Testis (tissue), 3 donors: ENCODE data around the gene NEK7. TPM values are rescaled to one million over a fixed set of nuclear protein-coding genes. Genes with fewer than 3 reads are reported as not detected.

Experiments
- DNase-seq: peaks from one replicate; pipeline ENCODE4 v3.0.0-alpha.2; 2019
- H3K27ac ChIP-seq, 2 donors: fragments of 200-600 bp; sonication (generic); one replicate each; pipeline ENCODE4 v1.5.1; 2019
- H3K27me3 ChIP-seq: fragments of 200-600 bp; sonication (generic); one replicate; pipeline ENCODE4 v1.5.1; 2019
- H3K36me3 ChIP-seq: fragments of 200-600 bp; sonication (generic); one replicate; pipeline ENCODE4 v1.5.1; 2017; ENCODE audit warnings: low read depth; ENCODE audit errors: missing control alignments
- H3K4me1 ChIP-seq: fragments of 200-600 bp; sonication (generic); one replicate; pipeline ENCODE4 v1.5.1; 2019
- H3K4me3 ChIP-seq, 2 donors: fragments of 200-600 bp; sonication (generic); one replicate each; pipeline ENCODE4 v1.5.1; 2017 to 2019
- H3K9me3 ChIP-seq: fragments of 200-600 bp; sonication (generic); one replicate; pipeline ENCODE4 v1.5.1; 2017
- POLR2A ChIP-seq: fragments of 450-650 bp; IDR thresholded peaks from one replicate; pipeline ENCODE4 v1.6.1; 2017; ENCODE audit warnings: antibody characterized with exemption, mild to moderate bottlenecking, moderate library complexity
- WGBS, 2 donors: methylation state at CpG; one replicate each; pipeline ENCODE4 v1.1.5; 2018; 5-methylcytosine and 5-hydroxymethylcytosine counted together
- intact Hi-C: fragments of 100-400 bp; cut with DNase I; formaldehyde crosslinking; loops from one replicate; pipeline ENCODE4 v1.15.1; 2023; ENCODE audit warnings: low total_unique reads
- polyA plus RNA-seq: library from polyadenylated mRNA; stranded (reverse); fragments of 350-450 nt; fragmentation: Illumina TruSeq; extraction: RNeasy Lipid Tissue Mini Kit (QIAGEN cat#74804); gene quantifications from one replicate; pipeline ENCODE4 v1.2.3, GENCODE V29; 2014; ENCODE audit warnings: low read depth, low replicate concordance; ENCODE audit not compliant: insufficient read depth
- total RNA-seq, 2 donors: library from RNA; depleted of rRNA; stranded (reverse); fragments of >200 nt; gene quantifications; one replicate each; pipeline ENCODE4 v1.2.3, GENCODE V29; 2016
- TF ChIP-seq, protein P1 (sequence below), 3 experiments: fragments of 450-650 bp in 2 of 3; fragments of 200-600 bp in 1 of 3; sonication (generic) in 1 of 3; IDR thresholded peaks; one replicate each; pipeline ENCODE4 v1.5.1; 2016 to 2019; ENCODE audit warnings: antibody characterized with exemption in 3 of 3, mild to moderate bottlenecking in 2 of 3, moderate library complexity in 1 of 3

The NEK7 gene
- total and polyA plus RNA-seq, 3 donors from 2014 or later: 22.1 to 59.3 (median 59.1) TPM

DNA sequence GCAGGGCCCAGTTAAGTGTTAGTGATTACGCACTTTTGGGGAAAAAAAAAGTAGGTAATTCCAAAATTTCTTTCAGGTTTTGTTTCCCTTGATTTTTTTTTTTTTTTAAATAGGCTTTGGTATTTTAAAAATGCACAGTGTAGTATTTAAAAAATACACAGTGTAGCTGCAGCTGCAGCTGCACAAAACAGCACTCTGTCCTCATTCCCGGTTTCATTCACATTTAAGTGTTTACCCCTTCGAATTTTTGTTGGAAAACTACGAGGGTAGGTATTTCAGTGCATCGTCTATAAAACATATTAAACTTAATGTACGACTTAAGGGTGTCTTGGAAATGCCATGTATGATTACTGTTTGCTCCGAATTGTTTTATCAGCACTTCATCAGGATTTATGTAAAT, 3.4 kb downstream of the NEK7 start:
- no peak overlapping the region for H3K4me3 ChIP-seq
- intact Hi-C loops: no loop called here
- no peaks in the 10 kb centered on the region for H3K36me3 ChIP-seq
- no peaks in the 10 kb centered on the region for H3K9me3 ChIP-seq
- peak overlapping the region in 1 of 2 donors; percentile 100 for H3K27ac ChIP-seq
- DNase-seq: no peak
- no peaks in the 10 kb centered on the region for H3K27me3 ChIP-seq
- TF ChIP-seq POLR2A: no peak
- TF ChIP-seq, protein P1, sequence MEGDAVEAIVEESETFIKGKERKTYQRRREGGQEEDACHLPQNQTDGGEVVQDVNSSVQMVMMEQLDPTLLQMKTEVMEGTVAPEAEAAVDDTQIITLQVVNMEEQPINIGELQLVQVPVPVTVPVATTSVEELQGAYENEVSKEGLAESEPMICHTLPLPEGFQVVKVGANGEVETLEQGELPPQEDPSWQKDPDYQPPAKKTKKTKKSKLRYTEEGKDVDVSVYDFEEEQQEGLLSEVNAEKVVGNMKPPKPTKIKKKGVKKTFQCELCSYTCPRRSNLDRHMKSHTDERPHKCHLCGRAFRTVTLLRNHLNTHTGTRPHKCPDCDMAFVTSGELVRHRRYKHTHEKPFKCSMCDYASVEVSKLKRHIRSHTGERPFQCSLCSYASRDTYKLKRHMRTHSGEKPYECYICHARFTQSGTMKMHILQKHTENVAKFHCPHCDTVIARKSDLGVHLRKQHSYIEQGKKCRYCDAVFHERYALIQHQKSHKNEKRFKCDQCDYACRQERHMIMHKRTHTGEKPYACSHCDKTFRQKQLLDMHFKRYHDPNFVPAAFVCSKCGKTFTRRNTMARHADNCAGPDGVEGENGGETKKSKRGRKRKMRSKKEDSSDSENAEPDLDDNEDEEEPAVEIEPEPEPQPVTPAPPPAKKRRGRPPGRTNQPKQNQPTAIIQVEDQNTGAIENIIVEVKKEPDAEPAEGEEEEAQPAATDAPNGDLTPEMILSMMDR (IDR thresholded peaks at IDR 0.05): no peak
- 26 to 27% methylated on average over 7 of the region's 7 CpGs for WGBS, 2 donors
- H3K4me1 ChIP-seq: peaks cover 13% of the 10 kb centered on the region

DNA sequence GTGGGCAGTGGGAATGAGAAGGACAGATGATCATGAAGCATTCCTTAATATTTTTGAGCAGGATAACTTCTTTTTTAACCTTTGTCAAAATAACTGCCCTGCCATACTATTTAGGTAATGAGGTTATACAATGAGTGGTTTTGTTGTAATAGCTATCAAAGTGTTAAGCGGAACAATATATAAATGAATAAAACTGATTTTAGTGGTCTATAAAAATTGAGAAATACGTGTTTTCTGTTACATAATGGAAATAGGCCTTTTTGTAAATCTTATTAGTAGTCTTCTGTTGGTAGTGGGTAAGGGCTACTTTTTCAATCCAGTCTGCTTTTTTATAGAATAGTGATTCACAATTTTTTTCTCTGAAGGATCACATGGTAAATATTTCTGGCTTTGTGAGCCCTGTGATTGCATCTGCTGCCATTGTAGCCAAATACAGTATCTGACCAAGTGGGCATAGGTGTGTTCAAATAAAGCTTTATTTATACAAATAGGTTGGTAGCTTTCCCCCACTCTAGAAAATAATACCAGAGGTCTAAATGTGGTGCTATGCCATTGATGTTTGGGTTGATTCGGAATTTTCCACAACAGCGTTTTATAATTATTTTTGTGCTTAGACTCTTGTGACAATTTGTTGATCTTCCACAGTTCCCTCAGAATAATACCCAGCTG, 4.3 kb downstream of the NEK7 start:
- 87 to 88% methylated on average over 4 of the region's 4 CpGs for WGBS, 2 donors
- H3K27ac ChIP-seq: no peak overlapping the region

DNA sequence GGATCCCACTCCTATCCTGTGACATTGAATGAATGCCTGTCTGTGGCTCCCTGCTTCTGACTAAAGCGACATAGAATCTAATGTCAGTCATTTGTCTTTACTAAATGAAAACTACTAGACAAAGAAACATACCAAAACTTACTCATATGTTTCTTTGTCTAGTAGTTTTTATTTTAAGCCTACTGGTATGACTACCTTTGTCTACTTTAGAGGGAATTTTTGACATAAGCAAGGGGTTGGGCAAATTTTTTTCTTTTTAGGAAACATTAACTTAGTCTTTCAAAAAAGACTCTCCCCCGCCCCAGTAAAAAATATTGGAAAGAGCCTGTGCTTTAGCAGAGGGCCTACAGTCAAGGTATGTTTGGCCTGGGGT, 4.9 kb downstream of the NEK7 start:
- H3K36me3 ChIP-seq: no peaks in the 10 kb centered on the region
- 87 to 89% methylated on average over 2 of the region's 2 CpGs for WGBS, 2 donors
- intact Hi-C loops: no loop called here
- TF ChIP-seq, protein P1 (IDR thresholded peaks at IDR 0.05): no peak
- TF ChIP-seq POLR2A: no peak
- H3K9me3 ChIP-seq: no peaks in the 10 kb centered on the region
- H3K4me1 ChIP-seq: peaks cover 22% of the 10 kb centered on the region
- no peak overlapping the region for H3K4me3 ChIP-seq
- no peaks in the 10 kb centered on the region for H3K27me3 ChIP-seq
- no peak for DNase-seq
- H3K27ac ChIP-seq: no peak overlapping the region

More for the DNA sequence above, 4.3 kb downstream of the NEK7 start:
- no peak for TF ChIP-seq POLR2A
- TF ChIP-seq, protein P1 (IDR thresholded peaks at IDR 0.05): no peak
- H3K9me3 ChIP-seq: no peaks in the 10 kb centered on the region
- no peaks in the 10 kb centered on the region for H3K36me3 ChIP-seq
- no peaks in the 10 kb centered on the region for H3K27me3 ChIP-seq
- intact Hi-C loops: no loop called here
- DNase-seq: no peak
- H3K4me1 ChIP-seq: peaks cover 19% of the 10 kb centered on the region
- H3K4me3 ChIP-seq: no peak overlapping the region

DNA sequence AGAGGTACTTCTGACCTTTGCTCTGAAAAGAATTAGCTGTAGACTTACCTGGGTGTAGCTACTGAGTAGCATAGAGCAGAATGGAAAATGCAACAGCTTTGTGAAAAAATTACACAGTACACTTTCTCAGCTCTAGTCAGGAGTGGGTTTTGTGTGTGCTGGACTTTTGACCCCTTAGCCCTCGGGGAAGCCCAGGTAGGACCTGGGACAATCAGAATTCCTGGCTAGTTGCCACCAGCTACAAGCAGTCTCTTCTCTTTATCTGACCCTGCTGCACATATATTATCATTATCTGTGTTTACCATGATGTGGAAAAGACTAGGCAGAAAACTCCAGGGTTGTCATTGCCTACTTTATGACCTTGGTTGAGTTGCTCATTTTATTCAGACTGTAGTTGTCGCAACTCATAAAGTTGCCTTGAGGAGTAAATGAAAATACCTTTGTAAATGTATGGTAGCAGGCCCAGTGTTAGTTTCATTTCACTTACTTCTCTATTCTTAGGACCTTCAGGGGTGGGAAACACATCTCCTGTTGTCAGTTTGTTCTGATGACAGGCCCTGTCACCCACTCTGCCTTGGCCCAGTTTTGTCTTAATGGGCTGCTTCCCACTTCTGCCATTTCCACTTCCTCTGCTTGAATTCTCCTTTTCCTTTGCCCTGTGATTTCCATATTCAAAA, 5.4 kb downstream of the NEK7 start:
- Histone ChIP-seq H3K4me1 (peaks cover 27% of the 10 kb centered on the region), H3K9me3 (no peaks in the 10 kb centered on the region), H3K4me3 (no peak overlapping the region), H3K27me3 (no peaks in the 10 kb centered on the region), H3K27ac (no peak overlapping the region), H3K36me3 (no peaks in the 10 kb centered on the region)
- TF ChIP-seq POLR2A: no peak
- TF ChIP-seq, protein P1 (IDR thresholded peaks at IDR 0.05): no peak
- intact Hi-C loops: no loop called here
- WGBS, 2 donors: 71 to 74% methylated on average over 2 of the region's 2 CpGs
- DNase-seq: no peak
